GM12892 (cell line): Measurements from ENCODE around the gene RASA4B.
"Not testable (repeated sequence)": the region's sequence is repeated elsewhere in the genome, so short reads cannot be mapped to it uniquely, and the experiment has no call there.

Source experiments
- POLR2A ChIP-seq: IDR thresholded peaks from 2 replicates; pipeline ENCODE4 v1.6.1; 2011; ENCODE audit warnings: low read depth, low read length, control low read depth
- POLR2AphosphoS5 ChIP-seq: IDR thresholded peaks from 2 replicates; pipeline ENCODE4 v1.6.1; 2011; ENCODE audit warnings: low read depth, low read length, control low read depth

DNA sequence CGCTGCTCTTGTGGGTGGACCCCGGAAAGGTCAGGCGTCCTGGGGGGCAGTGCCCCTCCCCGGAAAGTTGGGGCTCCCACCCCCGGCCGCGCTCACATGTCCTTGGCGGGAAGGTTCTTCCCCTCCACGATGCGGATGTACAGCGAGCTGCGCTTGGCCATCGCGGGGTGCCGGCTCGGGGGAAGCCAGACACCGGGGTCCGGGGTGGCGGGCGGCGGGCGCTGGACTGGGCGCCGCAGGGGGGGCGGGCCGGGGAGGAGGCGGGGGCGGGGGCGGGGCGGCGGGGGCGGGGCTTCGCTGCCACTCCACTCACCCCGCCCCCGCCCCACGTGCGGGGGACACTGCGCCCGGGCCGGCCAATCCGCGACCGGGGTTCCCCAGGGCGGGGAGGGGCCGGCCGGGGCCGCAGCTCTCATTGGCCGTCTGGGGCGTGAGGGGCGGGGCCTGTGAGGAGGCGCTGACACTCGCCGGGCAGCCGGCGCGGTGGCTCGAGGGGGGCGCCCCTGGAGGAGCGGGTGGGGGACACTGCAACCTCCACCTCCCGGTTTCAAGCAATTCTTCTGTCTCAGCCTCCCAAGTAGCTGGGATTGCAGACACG lies at the start of gene RASA4B:
- TF ChIP-seq POLR2A, POLR2AphosphoS5: not testable (repeated sequence)
